WTC11 (cell line): ENCODE data around the gene ZFHX3. TPM values are rescaled to one million over a fixed set of nuclear protein-coding genes. Genes with fewer than 3 reads are reported as not detected.

Source experiments
- ATAC-seq: fragments of 200-7000 bp; cut with Tn5 transposase; 2 replicates; pipeline ENCODE4 v1.10.0; 2021; ENCODE audit warnings: mild to moderate bottlenecking, moderate library complexity
- CTCF ChIA-PET: fragments of 300-600 bp; sonication (Branson Sonifier 250); formaldehyde crosslinking; loops from one replicate; lab custom pipeline; 2021; ENCODE audit warnings: antibody characterized with exemption; lab: Charles Lee
- POLR2A ChIA-PET: fragments of 350-600 bp; sonication (Branson Sonifier 250); formaldehyde crosslinking; loops from one replicate; lab custom pipeline; 2021; ENCODE audit warnings: antibody characterized with exemption; lab: Charles Lee
- DNase-seq: peaks from one replicate; pipeline ENCODE4 v3.0.0; 2021; ENCODE audit warnings: low spot score
- H3K27ac Mint-ChIP-seq: 2 replicates; pipeline ENCODE4 v1.8.0; 2021; ENCODE audit warnings: mixed read lengths
- H3K27me3 Mint-ChIP-seq: 2 replicates; pipeline ENCODE4 v1.8.0; 2021; ENCODE audit warnings: low read depth, mild to moderate bottlenecking, moderate library complexity, mixed read lengths
- H3K36me3 Mint-ChIP-seq: 2 replicates; pipeline ENCODE4 v1.8.0; 2021; ENCODE audit warnings: mixed read lengths
- H3K4me1 Mint-ChIP-seq: 2 replicates; pipeline ENCODE4 v1.8.0; 2022; ENCODE audit warnings: mixed read lengths
- H3K4me3 Mint-ChIP-seq: 2 replicates; pipeline ENCODE4 v1.8.0; 2021; ENCODE audit warnings: mild to moderate bottlenecking, moderate library complexity, mixed read lengths
- H3K9me3 Mint-ChIP-seq: 2 replicates; pipeline ENCODE4 v1.8.0; 2021; ENCODE audit warnings: mixed read lengths
- ATF1 ChIP-seq: sonication (generic); formaldehyde crosslinking; IDR thresholded peaks from 2 replicates; pipeline ENCODE4 v1.8.1; 2023; ENCODE audit warnings: mild to moderate bottlenecking, moderate library complexity, missing genetic modification reagents
- CBFB ChIP-seq: sonication (generic); formaldehyde crosslinking; IDR thresholded peaks from 2 replicates; pipeline ENCODE4 v1.8.1; 2022; ENCODE audit warnings: mild to moderate bottlenecking, low read depth, missing genetic modification reagents
- CREB1 ChIP-seq: sonication (generic); formaldehyde crosslinking; IDR thresholded peaks from 2 replicates; pipeline ENCODE4 v1.8.0; 2023; ENCODE audit warnings: mild to moderate bottlenecking, missing genetic modification reagents
- EMX1 ChIP-seq: fragments of 250-450 bp; sonication (Bioruptor Pico); IDR thresholded peaks from 2 replicates; pipeline ENCODE4 v1.8.0; 2021; ENCODE audit warnings: mild to moderate bottlenecking
- FOXP1 ChIP-seq: sonication (generic); formaldehyde crosslinking; IDR thresholded peaks from 2 replicates; pipeline ENCODE4 v1.8.0; 2022; ENCODE audit warnings: missing genetic modification reagents, mild to moderate bottlenecking, moderate library complexity, borderline replicate concordance
- HMGXB4 ChIP-seq: sonication (generic); formaldehyde crosslinking; IDR thresholded peaks from 2 replicates; pipeline ENCODE4 v1.8.1; 2023; ENCODE audit warnings: mild to moderate bottlenecking, moderate library complexity, missing genetic modification reagents
- JUN ChIP-seq: sonication (generic); formaldehyde crosslinking; IDR thresholded peaks from 2 replicates; pipeline ENCODE4 v1.8.0; 2023; ENCODE audit warnings: mild to moderate bottlenecking, missing genetic modification reagents
- MLX ChIP-seq: sonication (generic); formaldehyde crosslinking; IDR thresholded peaks from 2 replicates; pipeline ENCODE4 v1.8.1; 2023; ENCODE audit warnings: mild to moderate bottlenecking, missing genetic modification reagents, moderate library complexity
- MYBL2 ChIP-seq: sonication (generic); formaldehyde crosslinking; IDR thresholded peaks from 2 replicates; pipeline ENCODE4 v1.8.1; 2023; ENCODE audit warnings: mild to moderate bottlenecking, moderate library complexity, missing genetic modification reagents
- TEAD4 ChIP-seq: sonication (generic); formaldehyde crosslinking; IDR thresholded peaks from 2 replicates; pipeline ENCODE4 v1.8.0; 2022; ENCODE audit warnings: mild to moderate bottlenecking, missing genetic modification reagents
- ZNF121 ChIP-seq: sonication (generic); formaldehyde crosslinking; IDR thresholded peaks from 2 replicates; pipeline ENCODE4 v1.8.0; 2023; ENCODE audit warnings: missing genetic modification reagents
- ZNF138 ChIP-seq: sonication (generic); formaldehyde crosslinking; conservative IDR thresholded peaks from 2 replicates; pipeline ENCODE4 v1.8.1; 2022; ENCODE audit warnings: mild to moderate bottlenecking, moderate library complexity, missing genetic modification reagents
- ZNF416 ChIP-seq: fragments of 250-450 bp; sonication (Bioruptor Pico); IDR thresholded peaks from 2 replicates; pipeline ENCODE4 v1.9.0; 2021; ENCODE audit warnings: mild to moderate bottlenecking, inconsistent platforms
- ZNF532 ChIP-seq: fragments of 250-450 bp; sonication (Bioruptor Pico); IDR thresholded peaks from 2 replicates; pipeline ENCODE4 v1.9.0; 2021; ENCODE audit warnings: mild to moderate bottlenecking, borderline replicate concordance
- total RNA-seq: library from RNA; stranded (reverse); gene quantifications from 3 replicates; pipeline ENCODE4 v1.2.3, GENCODE V29; 2021
- TF ChIP-seq, protein P1 (sequence below): sonication (generic); formaldehyde crosslinking; IDR thresholded peaks from 2 replicates; pipeline ENCODE4 v1.8.1; 2023; ENCODE audit warnings: mild to moderate bottlenecking, missing genetic modification reagents, moderate library complexity
- TF ChIP-seq, protein P2 (sequence below): sonication (generic); formaldehyde crosslinking; IDR thresholded peaks from 2 replicates; pipeline ENCODE4 v1.8.1; 2022; ENCODE audit warnings: low read depth, mild to moderate bottlenecking, moderate library complexity, missing genetic modification reagents, borderline replicate concordance

Gene ZFHX3
- total RNA-seq, 1 experiment from 2014 or later = 5.7 TPM

GRCh38 chr16:72894293-72895151 lies 153.4 kb downstream of the ZFHX3 start (continued):
- TF ChIP-seq ZNF532 (CRISPR knock-in tag) = no peak
- TF ChIP-seq CBFB (CRISPR knock-in tag) = no peak
- TF ChIP-seq EMX1 (CRISPR knock-in tag) = no peak
- no peak for TF ChIP-seq ATF1 (CRISPR knock-in tag)

DNA sequence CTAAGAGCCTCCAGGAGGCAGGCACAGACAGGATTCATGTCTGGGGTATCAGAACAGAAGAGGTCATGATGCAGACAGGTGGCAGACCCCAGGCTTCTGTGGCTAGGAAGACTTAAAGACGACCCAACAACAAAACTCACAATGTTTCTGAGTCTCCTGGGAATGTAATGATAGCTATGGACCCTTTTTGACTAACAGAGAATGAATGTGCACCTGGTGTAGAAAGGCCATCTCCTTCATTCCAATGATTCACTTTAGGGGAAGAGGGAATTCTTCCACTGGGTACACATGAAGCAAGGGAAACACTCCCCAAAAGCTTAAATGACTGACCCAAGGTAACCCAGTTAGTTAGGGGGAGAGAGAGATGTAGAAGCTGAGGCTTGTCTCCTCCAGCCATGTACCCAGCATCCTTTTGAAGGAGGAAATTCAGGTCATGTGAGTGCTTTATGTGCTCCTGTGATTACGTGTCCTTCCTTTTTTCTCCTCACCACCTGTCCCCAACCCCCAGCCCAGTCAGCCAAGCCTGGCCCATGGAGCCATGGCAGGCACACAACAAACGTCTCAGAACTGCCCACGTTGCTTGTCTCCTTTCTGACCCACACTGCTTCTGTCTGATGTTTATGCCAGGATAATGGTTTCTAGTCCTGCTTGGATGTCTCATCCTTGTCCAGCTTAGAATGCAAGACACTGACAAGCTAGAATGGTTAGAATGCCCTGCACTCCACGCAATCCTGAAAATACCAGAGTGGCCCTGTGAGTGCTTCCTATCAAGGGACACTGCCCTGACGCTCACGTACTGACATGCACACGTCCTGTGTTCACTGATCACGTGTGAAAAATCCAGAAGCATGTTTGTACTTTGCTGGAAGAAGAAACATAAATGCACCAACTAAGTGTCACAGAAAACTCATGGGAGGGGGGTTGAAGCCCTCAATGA lies 156.4 kb downstream of the ZFHX3 start:
- Mint-ChIP-seq H3K27ac (no peak overlapping the region), H3K27me3 (no peaks in the 10 kb centered on the region), H3K4me1 (0 out of 2 replicates have a peak, but pooled peaks cover 3% of the 10 kb centered on the region), H3K9me3 (peaks cover 6% of the 10 kb centered on the region; the same call in 1 of the 2 replicates), H3K4me3 (no peak overlapping the region), H3K36me3 (no peaks in the 10 kb centered on the region)
- POLR2A ChIA-PET = no interaction called here
- TF ChIP-seq FOXP1 (CRISPR knock-in tag) = no peak
- no peak for TF ChIP-seq CBFB (CRISPR knock-in tag)
- ATAC-seq (no peak), DNase-seq (no peak)
- CTCF ChIA-PET = no interaction called here

DNA sequence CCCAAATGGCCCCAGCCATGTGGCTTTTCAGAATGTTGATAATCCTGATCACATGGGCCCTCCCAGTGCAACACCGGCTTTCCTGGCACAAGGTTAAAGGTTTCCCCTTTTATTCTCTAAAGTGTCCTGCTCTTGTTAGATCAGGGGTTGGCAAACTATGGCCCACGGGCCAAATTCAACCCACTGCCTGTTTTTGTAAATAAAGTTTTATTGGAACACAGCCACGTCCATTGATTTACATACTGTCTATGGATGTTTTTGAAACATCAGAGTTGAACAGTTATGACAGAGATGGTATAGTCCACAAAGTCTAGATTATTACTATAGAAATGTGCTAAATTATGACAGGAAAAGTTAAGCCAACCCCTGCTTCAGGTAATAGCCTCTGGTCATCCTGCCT lies 157.3 kb downstream of the ZFHX3 start:
- POLR2A ChIA-PET = no interaction called here
- CTCF ChIA-PET = interaction anchor here (0.6 kb wide), 1 partner anchor 712 kb away, joined by 3 read pairs; no protein-coding TSS in a partner anchor
- Mint-ChIP-seq H3K4me3 (no peak overlapping the region), H3K36me3 (no peaks in the 10 kb centered on the region), H3K9me3 (peaks cover 6% of the 10 kb centered on the region; the same call in 1 of the 2 replicates), H3K27ac (no peak overlapping the region), H3K4me1 (0 out of 2 replicates have a peak, but pooled peaks cover 3% of the 10 kb centered on the region), H3K27me3 (no peaks in the 10 kb centered on the region)
- ATAC-seq = no peak
- no peak for DNase-seq
- TF ChIP-seq ZNF532 (CRISPR knock-in tag) (no peak), MLX (CRISPR knock-in tag) (no peak), CREB1 (no peak), HMGXB4 (CRISPR knock-in tag) (no peak), ZNF121 (no peak), TEAD4 (CRISPR knock-in tag) (no peak), JUN (no peak), MYBL2 (CRISPR knock-in tag) (no peak), ZNF138 (CRISPR knock-in tag) (no peak), ZNF416 (CRISPR knock-in tag) (no peak)
- TF ChIP-seq, protein P1, sequence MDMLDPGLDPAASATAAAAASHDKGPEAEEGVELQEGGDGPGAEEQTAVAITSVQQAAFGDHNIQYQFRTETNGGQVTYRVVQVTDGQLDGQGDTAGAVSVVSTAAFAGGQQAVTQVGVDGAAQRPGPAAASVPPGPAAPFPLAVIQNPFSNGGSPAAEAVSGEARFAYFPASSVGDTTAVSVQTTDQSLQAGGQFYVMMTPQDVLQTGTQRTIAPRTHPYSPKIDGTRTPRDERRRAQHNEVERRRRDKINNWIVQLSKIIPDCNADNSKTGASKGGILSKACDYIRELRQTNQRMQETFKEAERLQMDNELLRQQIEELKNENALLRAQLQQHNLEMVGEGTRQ (CRISPR knock-in tag) = no peak
- TF ChIP-seq, protein P2, sequence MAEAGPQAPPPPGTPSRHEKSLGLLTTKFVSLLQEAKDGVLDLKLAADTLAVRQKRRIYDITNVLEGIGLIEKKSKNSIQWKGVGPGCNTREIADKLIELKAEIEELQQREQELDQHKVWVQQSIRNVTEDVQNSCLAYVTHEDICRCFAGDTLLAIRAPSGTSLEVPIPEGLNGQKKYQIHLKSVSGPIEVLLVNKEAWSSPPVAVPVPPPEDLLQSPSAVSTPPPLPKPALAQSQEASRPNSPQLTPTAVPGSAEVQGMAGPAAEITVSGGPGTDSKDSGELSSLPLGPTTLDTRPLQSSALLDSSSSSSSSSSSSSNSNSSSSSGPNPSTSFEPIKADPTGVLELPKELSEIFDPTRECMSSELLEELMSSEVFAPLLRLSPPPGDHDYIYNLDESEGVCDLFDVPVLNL (CRISPR knock-in tag) = no peak
